Naive B cell (primary cell): ENCODE results near the gene TMEM167A. TPM values are rescaled to one million over a fixed set of nuclear protein-coding genes. Genes with fewer than 3 reads are reported as not detected.

Experiments used
- ATAC-seq, 2 donors: fragments of 150-1000 bp; cut with Tn5 transposase; 2 replicates each; pipeline ENCODE4 v1.10.0; 2021; ENCODE audit warnings: low read depth in 2 of 2, mild to moderate bottlenecking in 2 of 2, moderate library complexity in 2 of 2
- DNase-seq: peaks from one replicate; pipeline ENCODE4 v3.0.0; 2022
- H3K27ac Mint-ChIP-seq, 6 donors: one replicate each; pipeline ENCODE4 v1.8.0; 2020 to 2022; ENCODE audit warnings: mild to moderate bottlenecking in 6 of 6, mixed read lengths in 6 of 6, moderate library complexity in 5 of 6, inconsistent platforms in 2 of 6
- H3K27me3 Mint-ChIP-seq, 3 donors: one replicate each; pipeline ENCODE4 v1.8.0; 2021 to 2022; ENCODE audit warnings: mixed read lengths in 3 of 3, mild to moderate bottlenecking in 1 of 3
- H3K36me3 Mint-ChIP-seq, 2 donors: one replicate each; pipeline ENCODE4 v1.8.0; 2020 to 2022; ENCODE audit warnings: mixed read lengths in 2 of 2, inconsistent platforms in 1 of 2, mild to moderate bottlenecking in 1 of 2
- H3K4me1 Mint-ChIP-seq, 3 donors: one replicate each; pipeline ENCODE4 v1.8.0; 2020 to 2022; ENCODE audit warnings: mixed read lengths in 3 of 3, inconsistent platforms in 1 of 3, mild to moderate bottlenecking in 1 of 3, moderate library complexity in 1 of 3
- H3K4me3 Mint-ChIP-seq, 8 donors: one replicate each; pipeline ENCODE4 v1.8.0; 2020 to 2022; ENCODE audit warnings: mild to moderate bottlenecking in 8 of 8, mixed read lengths in 8 of 8, moderate library complexity in 8 of 8, inconsistent platforms in 2 of 8
- H3K9me3 Mint-ChIP-seq, 7 donors: one replicate each; pipeline ENCODE4 v1.8.0; 2020 to 2022; ENCODE audit warnings: mixed read lengths in 7 of 7, mild to moderate bottlenecking in 5 of 7, inconsistent platforms in 2 of 7, moderate library complexity in 1 of 7
- polyA plus RNA-seq, 6 donors: library from polyadenylated mRNA; unstranded; fragments of 300-500 nt; fragmentation: Illumina TruSeq; gene quantifications; one replicate each; pipeline ENCODE4 v1.2.3, GENCODE V29; 2021; ENCODE audit warnings: low read depth in 6 of 6

TMEM167A gene
- polyA plus RNA-seq, 6 donors from 2014 or later: 50.8 to 88.1 (median 60.9) TPM

DNA sequence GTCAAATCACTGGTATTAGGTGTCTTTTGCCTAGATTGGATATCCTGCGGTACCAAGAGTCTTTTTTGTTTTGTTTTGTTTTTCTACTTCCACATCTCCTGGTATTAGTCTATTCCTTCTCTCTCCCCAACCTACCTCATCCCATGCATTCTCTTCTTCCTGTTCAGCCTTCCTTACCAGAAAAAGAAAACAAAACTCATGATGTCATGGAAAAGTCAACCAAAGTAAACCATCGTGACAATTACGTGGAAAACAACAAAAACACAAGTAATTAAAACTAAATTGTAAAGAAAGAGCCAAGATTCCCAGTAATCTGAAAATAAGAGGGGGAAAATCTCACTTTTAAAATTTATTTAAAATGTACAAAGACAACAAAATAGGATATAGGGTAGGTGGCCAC, 38.3 kb downstream of the TMEM167A start:
- no peak for ATAC-seq
- no peak overlapping the region for H3K27ac Mint-ChIP-seq
- peaks cover 0 to 3% (median 0%) of the 10 kb centered on the region in 3 donors for H3K4me1 Mint-ChIP-seq
- no peak for DNase-seq
- H3K36me3 Mint-ChIP-seq: no peaks in the 10 kb centered on the region
- no peak overlapping the region for H3K4me3 Mint-ChIP-seq
- H3K27me3 Mint-ChIP-seq: no peaks in the 10 kb centered on the region
- H3K9me3 Mint-ChIP-seq: no peaks in the 10 kb centered on the region

DNA sequence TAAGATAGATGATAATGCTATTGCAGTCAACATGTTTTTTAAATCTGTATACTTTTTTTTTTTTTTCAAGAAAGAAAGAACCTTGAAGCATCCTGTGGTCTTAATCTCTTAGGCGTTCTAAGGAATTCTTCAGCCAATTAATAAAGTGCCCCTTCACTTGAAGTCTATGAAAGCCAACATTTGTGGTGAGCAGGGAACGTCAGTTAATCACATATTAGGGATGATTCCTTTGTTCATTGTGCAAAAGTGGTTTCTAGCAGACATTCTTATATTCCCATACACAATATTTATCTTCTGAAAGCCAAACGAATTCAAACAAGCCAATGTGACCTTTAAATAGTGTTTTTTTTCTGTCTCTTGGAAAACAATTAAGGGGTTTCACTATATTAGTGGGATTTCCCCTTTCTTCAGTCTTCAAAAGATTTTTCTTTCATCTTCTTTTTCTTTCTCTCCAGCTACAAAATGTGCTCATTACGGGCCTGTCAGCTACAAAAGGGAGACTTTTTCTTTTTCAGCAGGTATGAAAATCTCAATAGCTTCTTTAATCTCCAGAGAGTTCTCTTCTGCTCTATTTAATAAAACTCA, 40.1 kb downstream of the TMEM167A start:
- ATAC-seq (no peak), DNase-seq (no peak)
- peak overlapping the region in 2 of 6 donors; percentile 22 to 47 for H3K27ac Mint-ChIP-seq
- H3K36me3 Mint-ChIP-seq: no peaks in the 10 kb centered on the region
- no peak overlapping the region for H3K4me3 Mint-ChIP-seq
- no peaks in the 10 kb centered on the region for H3K27me3 Mint-ChIP-seq
- no peaks in the 10 kb centered on the region for H3K4me1 Mint-ChIP-seq
- H3K9me3 Mint-ChIP-seq: no peaks in the 10 kb centered on the region

DNA sequence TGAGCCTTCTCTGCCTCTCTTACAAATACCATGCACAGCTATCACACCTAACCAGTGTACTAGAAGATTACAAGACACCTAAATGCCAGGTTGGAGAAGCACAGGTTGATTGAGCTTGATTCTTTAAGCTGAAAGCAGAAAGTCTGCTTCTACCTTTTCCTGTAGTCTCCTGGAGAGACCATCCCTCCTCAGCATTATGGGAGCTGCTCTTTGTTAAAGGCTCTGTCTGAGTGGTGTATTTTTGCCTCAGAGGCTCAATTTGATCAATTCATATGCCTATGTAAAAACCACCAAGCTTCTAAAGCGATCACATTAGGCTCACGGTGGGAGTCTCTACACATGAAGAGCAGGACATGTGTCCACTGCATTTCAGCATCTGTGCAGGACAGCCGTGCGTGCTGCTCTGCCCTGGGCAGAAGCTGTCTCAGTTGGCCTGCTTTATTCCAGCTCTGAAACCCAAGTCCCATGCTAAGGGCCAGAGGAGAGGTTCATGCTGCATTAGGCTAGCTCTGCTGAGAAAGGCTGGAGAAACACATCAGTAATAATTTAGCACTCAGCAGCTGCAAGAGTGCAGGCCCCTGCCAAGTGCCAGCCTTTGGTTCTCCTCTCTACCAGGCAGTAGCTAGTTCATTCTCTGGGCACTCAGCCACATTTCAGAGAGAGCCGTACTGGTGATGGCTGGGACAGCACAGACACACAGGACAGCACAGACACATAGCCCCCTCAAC, 41.7 kb downstream of the TMEM167A start:
- H3K4me3 Mint-ChIP-seq: no peak overlapping the region
- no peaks in the 10 kb centered on the region for H3K27me3 Mint-ChIP-seq
- no peaks in the 10 kb centered on the region for H3K4me1 Mint-ChIP-seq
- H3K9me3 Mint-ChIP-seq: no peaks in the 10 kb centered on the region
- no peaks in the 10 kb centered on the region for H3K36me3 Mint-ChIP-seq
- DNase-seq (no peak), ATAC-seq (no peak)
- no peak overlapping the region for H3K27ac Mint-ChIP-seq

DNA sequence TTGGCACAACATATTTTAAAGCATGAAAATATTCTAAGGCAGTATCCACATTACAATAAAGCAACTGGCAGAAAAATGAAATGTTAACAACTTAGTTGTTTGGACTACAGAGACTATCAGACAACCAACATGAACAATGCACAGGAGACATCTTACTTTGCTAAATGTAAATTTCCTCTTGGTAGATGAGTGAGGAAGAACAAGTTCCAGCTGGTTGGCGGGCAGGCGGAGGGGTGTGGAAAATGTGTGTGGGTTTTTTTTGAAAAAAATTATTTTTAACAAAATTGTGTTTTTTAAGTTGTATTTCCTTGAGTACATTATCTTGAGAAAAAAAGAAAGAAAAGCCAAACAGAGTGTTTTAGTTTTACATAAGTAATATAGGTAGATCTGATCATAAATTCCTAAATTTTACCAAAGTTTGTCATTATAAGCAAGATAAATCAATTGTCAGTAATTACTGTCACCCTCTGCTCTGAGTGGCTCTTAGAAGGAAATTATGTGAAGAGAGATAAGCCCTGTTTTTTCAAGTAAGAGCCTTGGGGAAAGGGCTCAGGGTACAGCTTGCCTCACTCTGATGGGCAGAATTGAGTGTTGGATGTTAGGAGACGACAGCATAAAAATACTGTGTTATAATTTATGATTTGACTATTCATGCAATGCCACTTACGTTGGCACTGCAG, 42.5 kb downstream of the TMEM167A start:
- Mint-ChIP-seq H3K27ac (no peak overlapping the region), H3K36me3 (no peaks in the 10 kb centered on the region), H3K27me3 (no peaks in the 10 kb centered on the region), H3K4me3 (no peak overlapping the region), H3K9me3 (no peaks in the 10 kb centered on the region), H3K4me1 (no peaks in the 10 kb centered on the region)
- ATAC-seq (no peak), DNase-seq (no peak)

DNA sequence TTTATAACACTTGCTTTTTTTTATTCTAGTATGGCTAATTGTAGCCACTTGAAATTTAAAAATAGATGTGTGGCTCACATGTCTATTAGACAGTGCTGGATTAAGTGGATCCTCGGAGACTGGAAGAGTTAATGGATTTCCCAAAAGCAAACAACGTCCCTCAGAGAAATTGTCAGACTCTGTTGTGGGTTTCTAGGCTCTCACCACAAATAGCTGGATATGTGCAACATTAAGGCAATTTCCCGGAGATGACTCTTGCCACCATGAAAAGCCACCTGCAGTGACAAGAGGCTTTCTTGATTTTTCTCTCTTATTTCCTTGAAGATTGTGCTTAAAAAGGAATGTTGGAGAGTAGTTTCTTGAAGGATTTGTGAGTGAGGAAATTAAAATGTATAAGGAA, 43.2 kb downstream of the TMEM167A start:
- Mint-ChIP-seq H3K9me3 (no peaks in the 10 kb centered on the region), H3K27me3 (no peaks in the 10 kb centered on the region), H3K4me3 (no peak overlapping the region), H3K36me3 (no peaks in the 10 kb centered on the region), H3K27ac (no peak overlapping the region), H3K4me1 (no peaks in the 10 kb centered on the region)
- DNase-seq: no peak
- no peak for ATAC-seq

DNA sequence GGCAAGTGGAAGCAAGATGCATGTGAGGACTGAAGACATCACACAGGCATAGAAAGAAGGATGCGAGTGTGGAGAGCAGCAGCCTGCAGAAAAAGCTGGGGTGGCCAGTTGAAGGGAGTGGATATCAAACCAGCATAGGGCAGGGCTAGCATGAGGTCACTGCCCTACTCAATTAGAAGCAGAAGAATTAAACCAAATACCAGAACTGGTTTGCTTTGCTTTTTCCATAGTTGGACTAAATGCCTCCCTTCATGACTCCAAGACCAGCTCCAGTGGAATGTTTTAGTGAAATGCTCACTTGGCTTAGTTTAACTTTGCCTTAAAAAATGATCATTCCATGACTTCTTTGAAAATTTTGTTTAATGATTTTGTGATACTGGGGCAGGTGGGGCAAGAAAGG, 45.8 kb downstream of the TMEM167A start:
- no peak for DNase-seq
- no peak overlapping the region for H3K27ac Mint-ChIP-seq
- H3K4me3 Mint-ChIP-seq: no peak overlapping the region
- peaks cover 12 to 16% (median 14%) of the 10 kb centered on the region in 3 donors for H3K4me1 Mint-ChIP-seq
- no peaks in the 10 kb centered on the region for H3K9me3 Mint-ChIP-seq
- H3K36me3 Mint-ChIP-seq: no peaks in the 10 kb centered on the region
- no peak for ATAC-seq
- no peaks in the 10 kb centered on the region for H3K27me3 Mint-ChIP-seq

DNA sequence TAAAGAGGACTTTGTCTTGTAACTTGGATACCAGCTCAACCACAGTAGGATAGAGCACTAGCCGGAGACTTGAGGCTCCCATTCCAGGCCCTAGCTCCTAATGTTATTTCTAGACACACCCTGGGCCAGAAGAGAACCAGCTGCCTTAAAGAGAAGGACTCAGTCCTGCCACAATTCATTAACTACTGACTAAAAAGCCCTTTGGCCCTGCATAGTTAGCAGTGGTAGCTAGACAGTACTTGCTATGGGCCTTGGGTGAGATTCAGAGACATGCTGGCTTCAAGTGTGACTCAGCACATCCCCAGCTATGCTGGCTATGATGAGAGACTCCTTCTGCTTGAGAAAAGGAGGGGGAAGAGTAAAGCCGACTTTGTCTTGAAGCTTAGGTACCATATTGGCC, 47.3 kb downstream of the TMEM167A start:
- H3K27me3 Mint-ChIP-seq: no peaks in the 10 kb centered on the region
- no peak overlapping the region for H3K4me3 Mint-ChIP-seq
- peaks cover 12 to 24% (median 16%) of the 10 kb centered on the region in 3 donors for H3K4me1 Mint-ChIP-seq
- DNase-seq: no peak
- no peaks in the 10 kb centered on the region for H3K9me3 Mint-ChIP-seq
- H3K27ac Mint-ChIP-seq: no peak overlapping the region
- no peaks in the 10 kb centered on the region for H3K36me3 Mint-ChIP-seq
- no peak for ATAC-seq

DNA sequence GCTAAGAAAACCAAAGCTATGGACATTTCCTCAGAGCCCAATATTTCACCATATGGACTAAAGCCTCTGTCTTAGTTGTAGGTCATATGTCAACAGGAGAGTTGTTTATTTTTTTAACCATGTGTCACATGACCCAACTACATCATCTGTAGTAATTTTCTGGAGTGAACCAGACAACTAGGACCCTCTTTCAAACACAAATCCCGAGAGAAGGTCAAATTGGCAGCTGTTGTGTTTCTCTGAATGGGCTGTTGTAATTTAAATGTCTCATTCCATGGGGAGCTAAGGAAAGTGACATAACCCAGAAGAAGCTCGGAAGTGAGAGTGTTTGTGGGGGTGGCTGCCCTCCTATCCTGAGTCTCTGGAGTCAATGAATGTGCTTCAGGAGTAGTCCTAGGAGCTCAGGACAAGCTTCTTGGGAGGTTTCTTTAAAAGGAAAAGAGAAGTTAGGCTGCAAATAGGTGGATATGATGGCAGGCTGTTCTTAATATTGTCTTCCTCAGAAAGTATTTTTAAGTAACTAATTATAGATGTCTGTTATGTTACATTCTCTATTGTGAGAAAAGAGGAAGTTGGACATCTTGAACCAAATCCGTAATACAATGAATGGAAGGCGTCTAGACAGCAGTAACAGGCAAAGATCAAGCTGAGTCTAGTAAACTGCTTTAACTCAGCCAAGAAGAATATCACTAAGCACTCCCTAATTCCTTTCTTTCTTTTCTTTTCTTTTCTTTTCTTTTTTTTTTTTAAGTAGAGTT, 50.1 kb downstream of the TMEM167A start:
- Mint-ChIP-seq H3K36me3 (no peaks in the 10 kb centered on the region), H3K27me3 (no peaks in the 10 kb centered on the region), H3K9me3 (no peaks in the 10 kb centered on the region), H3K4me3 (peak overlapping the region in 7 of 8 donors; percentile 10 to 85 (median 64)), H3K27ac (peak overlapping the region in 4 of 6 donors; percentile 1 to 90 (median 67)), H3K4me1 (peaks cover 12 to 24% (median 16%) of the 10 kb centered on the region in 3 donors)
- ATAC-seq (peak; percentile 95 to 96), DNase-seq (peak; percentile 35)

DNA sequence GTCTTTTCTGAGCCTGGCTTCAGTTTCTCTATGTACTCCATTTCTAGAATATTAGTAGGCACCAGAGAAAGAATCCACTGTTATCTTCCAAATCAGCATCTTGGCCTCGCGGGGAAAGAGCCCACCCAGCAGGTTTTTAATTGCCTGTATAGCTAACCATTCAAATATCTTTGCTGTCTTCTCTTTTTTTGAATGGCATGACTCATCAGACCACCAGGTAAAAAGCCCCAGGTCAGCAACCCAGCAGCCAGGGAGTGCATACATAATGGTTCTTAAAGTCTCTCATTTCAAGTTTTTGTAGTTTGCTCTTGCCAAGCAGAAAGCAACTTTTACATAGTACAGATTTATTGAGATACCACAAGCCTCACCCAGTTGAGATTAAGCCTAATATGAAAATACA, 50.7 kb downstream of the TMEM167A start:
- Mint-ChIP-seq H3K4me3 (peak overlapping the region in 5 of 8 donors; percentile 5 to 84 (median 60)), H3K4me1 (peaks cover 12 to 24% (median 16%) of the 10 kb centered on the region in 3 donors), H3K36me3 (no peaks in the 10 kb centered on the region), H3K27ac (peak overlapping the region in 1 of 6 donors; percentile 61), H3K27me3 (no peaks in the 10 kb centered on the region), H3K9me3 (no peaks in the 10 kb centered on the region)
- no peak for DNase-seq
- ATAC-seq: no peak

DNA sequence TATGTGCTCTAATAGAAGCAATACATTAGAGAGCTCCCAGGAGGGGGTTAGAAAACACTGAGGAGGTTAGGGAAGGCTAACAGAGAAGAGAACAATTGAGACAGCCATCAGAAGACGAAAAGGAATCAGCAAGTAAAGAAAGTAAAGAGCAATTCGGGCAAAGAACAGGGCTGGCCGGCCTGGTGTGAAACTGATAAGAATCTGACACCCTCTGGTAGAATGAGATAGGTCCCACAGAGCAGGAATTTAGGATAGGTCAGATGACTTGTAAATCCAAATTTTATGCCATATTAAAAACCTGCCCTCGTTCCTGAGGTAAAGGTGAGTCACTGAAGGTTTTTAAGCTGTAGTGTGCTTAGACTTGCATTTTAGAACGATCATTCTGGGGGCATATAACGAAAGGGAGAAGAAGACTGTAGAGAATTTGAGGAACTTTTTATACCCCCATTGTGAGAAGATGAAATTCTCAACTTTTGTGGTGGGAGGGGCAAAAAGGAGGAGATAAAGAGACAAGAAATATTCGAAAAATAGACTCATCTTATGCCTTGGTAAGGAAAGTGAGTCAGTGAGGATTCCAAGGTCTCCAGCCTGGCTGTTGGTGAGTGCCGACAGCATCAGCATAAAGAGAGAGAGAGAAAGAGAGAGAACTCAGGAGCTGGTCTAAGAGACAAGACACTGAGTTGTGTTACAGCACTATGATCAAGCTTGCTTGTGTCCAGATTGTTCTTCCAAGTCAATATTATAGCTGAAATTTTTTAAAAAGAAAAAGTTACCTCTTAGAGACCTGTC, 51.3 kb downstream of the TMEM167A start:
- ATAC-seq (no peak), DNase-seq (no peak)
- H3K4me1 Mint-ChIP-seq: peaks cover 12 to 24% (median 16%) of the 10 kb centered on the region in 3 donors
- peak overlapping the region in 1 of 6 donors; percentile 39 for H3K27ac Mint-ChIP-seq
- no peaks in the 10 kb centered on the region for H3K36me3 Mint-ChIP-seq
- H3K4me3 Mint-ChIP-seq: peak overlapping the region in 1 of 8 donors; percentile 0
- no peaks in the 10 kb centered on the region for H3K9me3 Mint-ChIP-seq
- H3K27me3 Mint-ChIP-seq: no peaks in the 10 kb centered on the region

DNA sequence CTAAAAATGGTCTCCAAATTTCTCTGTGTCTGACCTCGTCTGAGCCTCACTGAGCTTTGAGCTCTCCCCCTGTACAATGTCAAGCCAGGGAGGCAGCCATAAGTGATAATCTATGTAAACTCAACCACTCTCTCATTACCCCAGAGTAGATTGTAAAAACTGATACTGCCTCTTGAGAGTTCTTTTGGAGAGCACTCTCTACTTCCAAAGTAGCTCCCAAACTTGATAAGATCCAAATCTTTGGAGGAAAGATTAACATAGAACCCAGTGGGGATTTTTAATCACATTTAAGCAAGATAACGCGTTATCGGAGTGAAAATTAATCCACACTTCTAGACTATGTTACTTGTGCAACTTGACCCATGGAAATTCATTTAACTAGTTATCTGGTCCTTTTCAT, 54.9 kb downstream of the TMEM167A start:
- Mint-ChIP-seq H3K36me3 (peaks cover 0 to 6% of the 10 kb centered on the region in 2 donors), H3K27me3 (no peaks in the 10 kb centered on the region), H3K27ac (no peak overlapping the region), H3K4me3 (no peak overlapping the region), H3K4me1 (peaks cover 10 to 20% (median 13%) of the 10 kb centered on the region in 3 donors), H3K9me3 (peaks cover 0 to 4% (median 0%) of the 10 kb centered on the region in 7 donors)
- ATAC-seq: no peak
- DNase-seq: no peak

DNA sequence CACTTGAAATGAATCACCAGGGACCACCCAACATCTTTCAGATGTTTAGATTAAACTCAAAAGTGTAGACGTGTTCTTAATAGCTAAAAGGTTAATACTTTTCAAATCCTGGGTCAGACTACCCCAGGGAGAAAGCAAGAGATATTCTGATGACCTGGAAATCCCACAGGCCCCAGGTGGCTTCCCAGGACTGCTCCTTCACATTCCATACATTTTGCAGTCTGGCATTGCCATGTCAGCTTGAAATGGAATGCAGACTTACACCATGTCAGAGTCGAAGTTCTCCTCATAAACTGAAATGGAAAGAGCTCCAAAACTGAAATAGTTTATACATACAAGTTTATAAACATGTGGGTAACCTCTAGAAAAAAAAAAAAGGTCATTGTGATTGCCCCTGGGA, 61.5 kb downstream of the TMEM167A start:
- H3K36me3 Mint-ChIP-seq: peaks cover 4 to 7% of the 10 kb centered on the region in 2 donors
- no peak for ATAC-seq
- H3K27ac Mint-ChIP-seq: no peak overlapping the region
- DNase-seq: no peak
- peaks cover 0 to 9% (median 4%) of the 10 kb centered on the region in 7 donors for H3K9me3 Mint-ChIP-seq
- peaks cover 10 to 14% (median 12%) of the 10 kb centered on the region in 3 donors for H3K4me1 Mint-ChIP-seq
- H3K4me3 Mint-ChIP-seq: no peak overlapping the region
- H3K27me3 Mint-ChIP-seq: no peaks in the 10 kb centered on the region
